GM12878 (cell line): ENCODE results near the gene TRAF5. TPM values are rescaled to one million over a fixed set of nuclear protein-coding genes. Genes with fewer than 3 reads are reported as not detected.

Experiments used
- CEBPB ChIP-seq, 2 experiments: fragments of 150-350 bp in 1 of 2; IDR thresholded peaks; 2 replicates each; pipeline ENCODE4 v1.6.1; 2012 to 2014; ENCODE audit warnings: low read depth in 2 of 2, low read length in 2 of 2, borderline replicate concordance in 1 of 2, inconsistent platforms in 1 of 2
- EED ChIP-seq: sonication (generic); IDR thresholded peaks from 2 replicates; pipeline ENCODE4 v1.6.1; 2016; ENCODE audit warnings: antibody characterized with exemption, low read depth
- ETV6 ChIP-seq, 2 experiments: fragments of 450-650 bp in 1 of 2; IDR thresholded peaks in 1 of 2; conservative IDR thresholded peaks in 1 of 2; 2 replicates each; pipeline ENCODE4 v1.6.1; 2014; ENCODE audit warnings: antibody characterized with exemption in 1 of 2, borderline replicate concordance in 1 of 2, low read depth in 1 of 2, mild to moderate bottlenecking in 1 of 2, moderate library complexity in 1 of 2
- HCFC1 ChIP-seq: fragments of 150-350 bp; IDR thresholded peaks from 2 replicates; pipeline ENCODE4 v1.6.1; 2014; ENCODE audit warnings: low read length
- HDAC2 ChIP-seq: fragments of 200-600 bp; sonication (generic); IDR thresholded peaks from 2 replicates; pipeline ENCODE4 v1.6.1; 2017
- HDAC6 ChIP-seq: fragments of 200-600 bp; sonication (generic); IDR thresholded peaks from one replicate; pipeline ENCODE4 v1.8.0; 2017; ENCODE audit warnings: antibody characterized with exemption; ENCODE audit not compliant: unreplicated experiment
- HDGF ChIP-seq: fragments of 450-650 bp; IDR thresholded peaks from 2 replicates; pipeline ENCODE4 v1.6.1; 2016; ENCODE audit warnings: antibody characterized with exemption
- NFYB ChIP-seq: IDR thresholded peaks from 2 replicates; pipeline ENCODE4 v1.6.1; 2011; ENCODE audit warnings: low read depth, mild to moderate bottlenecking, low read length, improper control_type of control experiment, moderate library complexity; ENCODE audit not compliant: insufficient read depth
- POU2F2 ChIP-seq: IDR thresholded peaks from 3 replicates; pipeline ENCODE4 v1.6.1; 2011; ENCODE audit warnings: low read depth, mild to moderate bottlenecking, low read length, borderline replicate concordance
- RAD21 ChIP-seq: IDR thresholded peaks from 2 replicates; pipeline ENCODE4 v1.6.1; 2011; ENCODE audit warnings: mild to moderate bottlenecking, low read depth, low read length, moderate library complexity; ENCODE audit not compliant: insufficient read depth
- RB1 ChIP-seq: fragments of 450-650 bp; formaldehyde crosslinking; IDR thresholded peaks from 2 replicates; pipeline ENCODE4 v1.6.1; 2017; ENCODE audit warnings: mild to moderate bottlenecking, borderline replicate concordance
- RFX5 ChIP-seq: IDR thresholded peaks from 2 replicates; pipeline ENCODE4 v1.6.1; 2011; ENCODE audit warnings: low read depth, low read length, improper control_type of control experiment
- SIX5 ChIP-seq: IDR thresholded peaks from 2 replicates; pipeline ENCODE4 v1.6.1; 2011; ENCODE audit warnings: mild to moderate bottlenecking, low read depth, low read length, moderate library complexity; ENCODE audit not compliant: severe bottlenecking
- TBL1XR1 ChIP-seq: IDR thresholded peaks from 2 replicates; pipeline ENCODE4 v1.6.1; 2012; ENCODE audit warnings: low read depth, low read length, improper control_type of control experiment
- ZSCAN29 ChIP-seq: fragments of 450-650 bp; IDR thresholded peaks from 2 replicates; pipeline ENCODE4 v1.6.1; 2017; ENCODE audit warnings: mild to moderate bottlenecking, moderate library complexity
- polyA plus RNA-seq, 11 experiments: library from polyadenylated mRNA; depleted of rRNA in 4 of 11; unstranded in 6 of 11; stranded (reverse) in 5 of 11; fragments of >200 nt; fragmentation: Nextera tagmentation in 4 of 11; fragmentation: Illumina TruSeq in 1 of 11; extraction: Ambion mirVana in 4 of 11; extraction: Trizol in 1 of 11; gene quantifications; 1 replicate in 1 of 11; 2 replicates in 10 of 11; pipeline versions ENCODE4 v1.2.1 to v1.2.3, GENCODE V29; 2011 to 2016; ENCODE audit warnings: inconsistent platforms in 2 of 11, missing spikeins in 2 of 11, low read depth in 1 of 11
- total RNA-seq, 4 experiments: library from RNA; depleted of rRNA in 3 of 4; stranded (reverse); fragments of >200 nt in 3 of 4; fragmentation: Illumina TruSeq in 1 of 4; extraction: Trizol in 1 of 4; gene quantifications; 2 replicates each; pipeline versions ENCODE4 v1.2.1 to v1.2.3, GENCODE V29; 2013 to 2021
- TF ChIP-seq, protein P1 (sequence below): fragments of 450-650 bp; IDR thresholded peaks from 2 replicates; pipeline ENCODE4 v1.6.1; 2018; ENCODE audit warnings: borderline replicate concordance, mild to moderate bottlenecking; ENCODE audit not compliant: partially characterized antibody
- TF ChIP-seq, protein P2 (sequence below): fragments of 450-650 bp; IDR thresholded peaks from 2 replicates; pipeline ENCODE4 v1.6.1; 2018; ENCODE audit warnings: mild to moderate bottlenecking, low read depth, moderate library complexity; ENCODE audit not compliant: partially characterized antibody
- TF ChIP-seq, protein P3 (sequence below): fragments of 150-350 bp; IDR thresholded peaks from 2 replicates; pipeline ENCODE4 v1.6.1; 2016; ENCODE audit warnings: low read depth, low read length
- TF ChIP-seq, protein P4 (sequence below): IDR thresholded peaks from 2 replicates; pipeline ENCODE4 v1.6.1; 2012; ENCODE audit warnings: low read length, inconsistent platforms

The TRAF5 gene
- total and polyA plus RNA-seq, 10 of the 15 experiments (the other 5 are each of a cell fraction or from before 2014, with no cell fraction given) = 10.6 to 36.5 (median 26.3) TPM

DNA sequence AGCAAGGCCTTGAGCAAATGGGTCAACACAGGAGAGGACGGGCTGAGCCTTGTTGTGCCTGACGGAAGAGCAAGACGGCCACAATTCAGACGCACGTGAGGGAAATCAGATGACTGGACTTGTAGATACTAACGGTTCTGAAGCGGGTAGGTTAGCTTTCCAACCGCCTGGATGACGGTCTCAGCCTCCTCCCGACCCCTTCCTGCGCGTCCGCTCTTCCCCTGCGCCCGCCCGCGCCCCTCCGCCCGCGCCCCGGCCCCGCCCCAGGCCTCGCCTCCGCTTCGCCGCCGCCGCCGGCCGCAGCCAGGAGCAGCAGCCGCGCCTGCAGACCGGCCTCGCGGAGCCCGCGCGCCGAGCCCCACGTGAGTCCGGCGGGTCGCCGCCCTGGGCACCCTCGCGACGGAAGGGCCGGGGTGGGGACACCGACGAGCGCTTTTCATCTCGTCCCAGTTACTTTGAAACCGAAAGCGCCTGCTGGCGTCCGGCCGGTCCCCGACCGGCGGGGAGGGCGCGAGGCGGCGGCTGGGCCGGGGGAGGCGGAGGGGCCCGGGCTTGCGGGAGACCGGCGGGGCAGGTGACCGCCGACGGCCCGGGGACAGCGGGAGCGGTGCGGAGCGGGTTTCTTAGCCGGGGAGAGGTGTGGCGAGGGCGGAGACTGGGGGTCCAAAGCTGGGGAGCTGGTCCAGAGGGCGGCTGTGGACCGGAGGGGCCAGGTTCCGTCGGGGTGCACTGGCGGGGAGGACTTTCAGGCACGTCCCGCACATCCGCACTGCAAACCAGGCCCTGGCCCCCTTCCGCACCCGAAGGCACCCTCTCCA, at the start of gene TRAF5 (continued):
- TF ChIP-seq RB1 = no peak
- TF ChIP-seq NFYB = no peak
- no peak for TF ChIP-seq SIX5
- no peak for TF ChIP-seq HDAC2
- TF ChIP-seq ETV6 (conservative IDR thresholded peaks at IDR 0.05 in 1 of 2, IDR thresholded peaks at IDR 0.05 in 1 of 2; ENCODE audit: borderline replicate concordance in 1 of 2, low read depth in 1 of 2) = no peak
- no peak for TF ChIP-seq HDAC6
- TF ChIP-seq, protein P1, sequence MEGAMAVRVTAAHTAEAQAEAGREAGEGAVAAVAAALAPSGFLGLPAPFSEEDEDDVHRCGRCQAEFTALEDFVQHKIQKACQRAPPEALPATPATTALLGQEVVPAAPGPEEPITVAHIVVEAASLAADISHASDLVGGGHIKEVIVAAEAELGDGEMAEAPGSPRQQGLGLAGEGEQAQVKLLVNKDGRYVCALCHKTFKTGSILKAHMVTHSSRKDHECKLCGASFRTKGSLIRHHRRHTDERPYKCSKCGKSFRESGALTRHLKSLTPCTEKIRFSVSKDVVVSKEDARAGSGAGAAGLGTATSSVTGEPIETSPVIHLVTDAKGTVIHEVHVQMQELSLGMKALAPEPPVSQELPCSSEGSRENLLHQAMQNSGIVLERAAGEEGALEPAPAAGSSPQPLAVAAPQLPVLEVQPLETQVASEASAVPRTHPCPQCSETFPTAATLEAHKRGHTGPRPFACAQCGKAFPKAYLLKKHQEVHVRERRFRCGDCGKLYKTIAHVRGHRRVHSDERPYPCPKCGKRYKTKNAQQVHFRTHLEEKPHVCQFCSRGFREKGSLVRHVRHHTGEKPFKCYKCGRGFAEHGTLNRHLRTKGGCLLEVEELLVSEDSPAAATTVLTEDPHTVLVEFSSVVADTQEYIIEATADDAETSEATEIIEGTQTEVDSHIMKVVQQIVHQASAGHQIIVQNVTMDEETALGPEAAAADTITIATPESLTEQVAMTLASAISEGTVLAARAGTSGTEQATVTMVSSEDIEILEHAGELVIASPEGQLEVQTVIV = no peak
- no peak for TF ChIP-seq RFX5
- 0 out of 2 replicates have a peak, but pooled peaks have one; percentile 7 for TF ChIP-seq HCFC1
- TF ChIP-seq, protein P2, sequence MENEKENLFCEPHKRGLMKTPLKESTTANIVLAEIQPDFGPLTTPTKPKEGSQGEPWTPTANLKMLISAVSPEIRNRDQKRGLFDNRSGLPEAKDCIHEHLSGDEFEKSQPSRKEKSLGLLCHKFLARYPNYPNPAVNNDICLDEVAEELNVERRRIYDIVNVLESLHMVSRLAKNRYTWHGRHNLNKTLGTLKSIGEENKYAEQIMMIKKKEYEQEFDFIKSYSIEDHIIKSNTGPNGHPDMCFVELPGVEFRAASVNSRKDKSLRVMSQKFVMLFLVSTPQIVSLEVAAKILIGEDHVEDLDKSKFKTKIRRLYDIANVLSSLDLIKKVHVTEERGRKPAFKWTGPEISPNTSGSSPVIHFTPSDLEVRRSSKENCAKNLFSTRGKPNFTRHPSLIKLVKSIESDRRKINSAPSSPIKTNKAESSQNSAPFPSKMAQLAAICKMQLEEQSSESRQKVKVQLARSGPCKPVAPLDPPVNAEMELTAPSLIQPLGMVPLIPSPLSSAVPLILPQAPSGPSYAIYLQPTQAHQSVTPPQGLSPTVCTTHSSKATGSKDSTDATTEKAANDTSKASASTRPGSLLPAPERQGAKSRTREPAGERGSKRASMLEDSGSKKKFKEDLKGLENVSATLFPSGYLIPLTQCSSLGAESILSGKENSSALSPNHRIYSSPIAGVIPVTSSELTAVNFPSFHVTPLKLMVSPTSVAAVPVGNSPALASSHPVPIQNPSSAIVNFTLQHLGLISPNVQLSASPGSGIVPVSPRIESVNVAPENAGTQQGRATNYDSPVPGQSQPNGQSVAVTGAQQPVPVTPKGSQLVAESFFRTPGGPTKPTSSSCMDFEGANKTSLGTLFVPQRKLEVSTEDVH = no peak
- TF ChIP-seq RAD21 = no peak
- TF ChIP-seq EED = no peak
- no peak for TF ChIP-seq HDGF
- TF ChIP-seq POU2F2 = 0 out of 3 replicates have a peak, but pooled peaks have one; percentile 6
- no peak for TF ChIP-seq ZSCAN29
- TF ChIP-seq CEBPB (IDR thresholded peaks at IDR 0.05; ENCODE audit: borderline replicate concordance in 1 of 2, low read depth in 2 of 2, low read length in 2 of 2) = no peak
- TF ChIP-seq, protein P3, sequence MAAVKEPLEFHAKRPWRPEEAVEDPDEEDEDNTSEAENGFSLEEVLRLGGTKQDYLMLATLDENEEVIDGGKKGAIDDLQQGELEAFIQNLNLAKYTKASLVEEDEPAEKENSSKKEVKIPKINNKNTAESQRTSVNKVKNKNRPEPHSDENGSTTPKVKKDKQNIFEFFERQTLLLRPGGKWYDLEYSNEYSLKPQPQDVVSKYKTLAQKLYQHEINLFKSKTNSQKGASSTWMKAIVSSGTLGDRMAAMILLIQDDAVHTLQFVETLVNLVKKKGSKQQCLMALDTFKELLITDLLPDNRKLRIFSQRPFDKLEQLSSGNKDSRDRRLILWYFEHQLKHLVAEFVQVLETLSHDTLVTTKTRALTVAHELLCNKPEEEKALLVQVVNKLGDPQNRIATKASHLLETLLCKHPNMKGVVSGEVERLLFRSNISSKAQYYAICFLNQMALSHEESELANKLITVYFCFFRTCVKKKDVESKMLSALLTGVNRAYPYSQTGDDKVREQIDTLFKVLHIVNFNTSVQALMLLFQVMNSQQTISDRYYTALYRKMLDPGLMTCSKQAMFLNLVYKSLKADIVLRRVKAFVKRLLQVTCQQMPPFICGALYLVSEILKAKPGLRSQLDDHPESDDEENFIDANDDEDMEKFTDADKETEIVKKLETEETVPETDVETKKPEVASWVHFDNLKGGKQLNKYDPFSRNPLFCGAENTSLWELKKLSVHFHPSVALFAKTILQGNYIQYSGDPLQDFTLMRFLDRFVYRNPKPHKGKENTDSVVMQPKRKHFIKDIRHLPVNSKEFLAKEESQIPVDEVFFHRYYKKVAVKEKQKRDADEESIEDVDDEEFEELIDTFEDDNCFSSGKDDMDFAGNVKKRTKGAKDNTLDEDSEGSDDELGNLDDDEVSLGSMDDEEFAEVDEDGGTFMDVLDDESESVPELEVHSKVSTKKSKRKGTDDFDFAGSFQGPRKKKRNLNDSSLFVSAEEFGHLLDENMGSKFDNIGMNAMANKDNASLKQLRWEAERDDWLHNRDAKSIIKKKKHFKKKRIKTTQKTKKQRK = no peak
- TF ChIP-seq TBL1XR1 = peak; percentile 14; the same call in 1 of the 2 replicates
- TF ChIP-seq, protein P4, sequence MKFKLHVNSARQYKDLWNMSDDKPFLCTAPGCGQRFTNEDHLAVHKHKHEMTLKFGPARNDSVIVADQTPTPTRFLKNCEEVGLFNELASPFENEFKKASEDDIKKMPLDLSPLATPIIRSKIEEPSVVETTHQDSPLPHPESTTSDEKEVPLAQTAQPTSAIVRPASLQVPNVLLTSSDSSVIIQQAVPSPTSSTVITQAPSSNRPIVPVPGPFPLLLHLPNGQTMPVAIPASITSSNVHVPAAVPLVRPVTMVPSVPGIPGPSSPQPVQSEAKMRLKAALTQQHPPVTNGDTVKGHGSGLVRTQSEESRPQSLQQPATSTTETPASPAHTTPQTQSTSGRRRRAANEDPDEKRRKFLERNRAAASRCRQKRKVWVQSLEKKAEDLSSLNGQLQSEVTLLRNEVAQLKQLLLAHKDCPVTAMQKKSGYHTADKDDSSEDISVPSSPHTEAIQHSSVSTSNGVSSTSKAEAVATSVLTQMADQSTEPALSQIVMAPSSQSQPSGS = no peak
